Epithelial cell of esophagus (primary cell): ENCODE results near the gene CHAF1A.

ENCODE experiments used
- DNase-seq: peaks from one replicate; pipeline ENCODE4 v3.0.0; 2010; ENCODE audit warnings: low read depth
- H3K4me3 ChIP-seq: 2 replicates; pipeline ENCODE4 v1.5.1; 2011; ENCODE audit warnings: mild to moderate bottlenecking, low read length, control low read depth
- CTCF ChIP-seq: IDR thresholded peaks from 2 replicates; pipeline ENCODE4 v1.5.1; 2011; ENCODE audit warnings: low read depth, mild to moderate bottlenecking, low read length, control low read depth, inconsistent platforms; ENCODE audit not compliant: insufficient read depth; ENCODE audit errors: missing control alignments

CHAF1A gene

GRCh38 chr19:4376671-4376990 lies 25.8 kb upstream of the CHAF1A start:
- no peak overlapping the region for H3K4me3 ChIP-seq
- TF ChIP-seq CTCF = no peak
- no peak for DNase-seq

- no peak for TF ChIP-seq CTCF
- peak; percentile 55 for DNase-seq
- no peak overlapping the region for H3K4me3 ChIP-seq
Observed at GRCh38 chr19:4376991-4377781, 25.3 kb upstream of the CHAF1A start.

GRCh38 chr19:4378886-4379285 lies 23.6 kb upstream of the CHAF1A start:
- no peak for TF ChIP-seq CTCF
- no peak overlapping the region for H3K4me3 ChIP-seq
- DNase-seq = peak; percentile 36

GRCh38 chr19:4379383-4380253 lies 22.8 kb upstream of the CHAF1A start:
- peak; percentile 100 for DNase-seq
- TF ChIP-seq CTCF = no peak
- H3K4me3 ChIP-seq = peak overlapping the region; percentile 4

- DNase-seq = peak; percentile 80
- no peak for TF ChIP-seq CTCF
- H3K4me3 ChIP-seq = peak overlapping the region; percentile 4
Observed at GRCh38 chr19:4380254-4380727, 22.1 kb upstream of the CHAF1A start.

GRCh38 chr19:4385291-4386040 lies 17.0 kb upstream of the CHAF1A start:
- TF ChIP-seq CTCF = no peak
- H3K4me3 ChIP-seq = no peak overlapping the region
- no peak for DNase-seq
